Thymus (tissue), 11 donors: ENCODE data around the gene UTP3. TPM values are rescaled to one million over a fixed set of nuclear protein-coding genes. Genes with fewer than 3 reads are reported as not detected.

Experiments
- DNase-seq, 9 donors: peaks; one replicate each; pipeline ENCODE4 v3.0.0-alpha.2; 2013; ENCODE audit warnings: low spot score in 9 of 9, low read depth in 6 of 9, missing footprints in 1 of 9
- H3K27ac ChIP-seq, 2 donors: one replicate each; pipeline ENCODE4 v1.5.1; 2013; ENCODE audit warnings: control low read depth in 1 of 2, low read depth in 1 of 2, low read length in 1 of 2, mild to moderate bottlenecking in 1 of 2, moderate library complexity in 1 of 2
- H3K27me3 ChIP-seq, 2 donors: one replicate each; pipeline ENCODE4 v1.5.1; 2013; ENCODE audit warnings: low read length in 1 of 2; ENCODE audit not compliant: control insufficient read depth in 2 of 2, insufficient read depth in 1 of 2
- H3K36me3 ChIP-seq, 2 donors: one replicate each; pipeline ENCODE4 v1.5.1; 2013; ENCODE audit warnings: low read length in 1 of 2, mild to moderate bottlenecking in 1 of 2, moderate library complexity in 1 of 2; ENCODE audit not compliant: control insufficient read depth in 2 of 2, insufficient read depth in 2 of 2
- H3K4me1 ChIP-seq, 2 donors: one replicate each; pipeline ENCODE4 v1.5.1; 2013; ENCODE audit warnings: low read length in 2 of 2; ENCODE audit not compliant: control insufficient read depth in 2 of 2, insufficient read depth in 2 of 2
- H3K4me3 ChIP-seq, 2 donors: one replicate each; pipeline ENCODE4 v1.5.1; 2013; ENCODE audit warnings: low read length in 2 of 2, control low read depth in 1 of 2, mild to moderate bottlenecking in 1 of 2
- H3K9me3 ChIP-seq, 2 donors: one replicate each; pipeline ENCODE4 v1.5.1; 2013; ENCODE audit warnings: low read length in 1 of 2, mild to moderate bottlenecking in 1 of 2; ENCODE audit not compliant: control insufficient read depth in 2 of 2, insufficient read depth in 1 of 2
- WGBS: extraction: QIAGEN DNeasy Blood & Tissue Kit; methylation state at CpG from one replicate; pipeline ENCODE4 v1.1.7; 2013; 5-methylcytosine and 5-hydroxymethylcytosine counted together
- polyA plus RNA-seq: library from polyadenylated mRNA; stranded (reverse); fragments of 200-250 nt; gene quantifications from one replicate; pipeline ENCODE4 v1.2.3, GENCODE V29; 2013
- total RNA-seq: library from RNA; stranded (reverse); fragments of 120-200 nt; gene quantifications from one replicate; pipeline ENCODE4 v1.2.4, GENCODE V29; 2013
- donor health status: healthy.

UTP3 gene
- total and polyA plus RNA-seq, 2 donors: 30.5 to 53.9 TPM

DNA sequence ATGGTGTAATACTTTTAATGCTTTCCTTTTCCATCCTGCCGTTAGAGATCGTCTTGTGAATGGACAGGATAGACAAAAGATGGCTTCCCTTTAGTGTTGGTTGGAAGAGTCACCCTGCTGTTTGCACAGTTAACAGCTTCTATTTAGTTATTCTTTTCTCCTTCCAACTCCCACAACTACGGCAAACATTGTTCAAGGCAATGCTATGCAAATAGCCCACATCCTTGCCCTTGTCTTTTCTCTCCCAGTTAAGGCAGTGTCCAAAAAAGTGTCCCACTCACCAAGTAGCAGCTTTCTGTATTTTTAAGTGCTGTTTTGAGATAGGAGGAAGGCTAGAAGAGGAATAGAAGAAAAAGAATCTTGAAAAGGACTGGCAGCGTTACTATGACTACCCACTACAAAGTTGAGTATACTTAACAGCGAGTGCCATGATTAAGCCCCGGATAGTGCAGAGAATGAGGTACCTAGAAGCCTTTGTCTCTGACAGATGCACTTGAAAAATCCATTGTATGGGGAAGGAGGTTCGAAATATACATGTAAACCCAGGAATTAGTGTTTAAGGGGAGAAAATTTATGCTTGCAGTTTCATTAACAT, 21.4 kb downstream of the UTP3 start:
- Histone ChIP-seq H3K4me1 (peaks cover 24 to 55% of the 10 kb centered on the region in 2 donors), H3K9me3 (no peaks in the 10 kb centered on the region), H3K27ac (no peak overlapping the region), H3K4me3 (no peak overlapping the region), H3K27me3 (no peaks in the 10 kb centered on the region), H3K36me3 (no peaks in the 10 kb centered on the region)
- DNase-seq: peak in 2 of 9 donors; percentile 23 to 54
- WGBS: 80% methylated on average over 7 of the region's 7 CpGs

- Histone ChIP-seq H3K4me1 (peaks cover 22 to 49% of the 10 kb centered on the region in 2 donors), H3K36me3 (no peaks in the 10 kb centered on the region), H3K4me3 (no peak overlapping the region), H3K9me3 (no peaks in the 10 kb centered on the region), H3K27ac (peak overlapping the region in 1 of 2 donors; percentile 60), H3K27me3 (no peaks in the 10 kb centered on the region)
- peak in 2 of 9 donors; percentile 33 to 50 for DNase-seq
- WGBS: 35% methylated on average over 3 of the region's 3 CpGs
These were observed 23.3 kb downstream of the UTP3 start for GRCh38 chr4:70711599-70711998.

DNA sequence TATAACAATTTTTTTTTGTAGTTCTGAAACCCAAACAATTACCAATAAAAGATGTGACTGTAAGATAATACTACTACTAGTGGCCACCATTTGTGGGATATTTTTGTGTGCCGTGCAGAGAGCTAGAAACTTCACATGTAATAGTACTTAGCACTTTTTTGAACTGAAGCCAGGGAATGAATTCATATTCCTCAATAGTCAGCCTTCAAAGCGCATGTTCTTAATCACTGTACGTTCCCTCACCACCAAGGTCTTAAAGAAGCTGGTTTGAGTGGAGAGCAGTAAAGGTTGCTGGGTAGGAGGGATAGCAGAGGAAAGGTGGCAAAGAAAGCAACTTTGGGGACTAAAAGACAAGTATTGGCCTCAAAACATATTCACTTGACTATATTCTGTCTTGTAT, 23.8 kb downstream of the UTP3 start:
- Histone ChIP-seq H3K9me3 (no peaks in the 10 kb centered on the region), H3K4me1 (peaks cover 19 to 47% of the 10 kb centered on the region in 2 donors), H3K27ac (peak overlapping the region in 1 of 2 donors; percentile 33), H3K36me3 (no peaks in the 10 kb centered on the region), H3K27me3 (no peaks in the 10 kb centered on the region), H3K4me3 (no peak overlapping the region)
- DNase-seq: no peak
- WGBS: 79% methylated on average over 3 of the region's 3 CpGs

DNA sequence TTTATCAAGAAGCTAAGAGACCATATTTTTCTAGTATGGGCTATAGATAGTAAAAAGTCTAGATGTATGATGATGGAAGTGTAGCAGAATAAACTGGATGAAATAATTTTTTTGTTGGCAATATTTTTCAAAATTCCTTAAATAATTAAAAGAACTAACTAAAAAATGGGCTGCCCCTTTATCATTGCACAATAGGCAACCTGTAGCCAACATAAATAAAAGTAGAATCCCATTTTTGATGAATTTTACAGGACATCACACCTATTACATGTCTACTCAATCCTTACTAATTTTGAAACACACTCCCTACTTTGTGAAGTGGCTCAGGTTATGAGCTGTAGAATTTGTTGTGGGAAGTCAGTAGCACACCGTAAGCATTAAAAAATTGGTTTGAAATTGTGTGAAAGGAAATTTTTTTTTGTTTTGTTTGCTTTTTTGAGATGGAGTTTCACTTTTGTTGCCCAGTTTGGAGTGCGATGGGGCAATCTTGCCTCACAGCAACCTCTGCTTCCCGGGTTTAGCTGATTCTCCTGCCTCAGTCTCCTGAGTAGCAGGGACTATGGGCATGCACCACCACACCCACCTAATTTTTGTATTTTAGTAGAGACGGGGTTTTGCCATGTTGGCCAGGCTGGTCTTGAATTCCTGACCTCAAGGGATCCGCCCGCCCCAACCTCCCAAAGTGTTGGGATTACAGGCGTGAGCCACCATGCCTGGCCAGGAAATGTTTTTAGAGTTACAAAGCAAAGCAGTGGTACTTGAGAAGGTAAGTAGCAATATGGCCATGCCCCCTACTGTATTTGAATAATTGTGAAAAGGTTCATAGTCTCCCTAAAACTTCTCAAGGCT, 24.5 kb downstream of the UTP3 start:
- no peak for DNase-seq
- H3K36me3 ChIP-seq: no peaks in the 10 kb centered on the region
- H3K4me3 ChIP-seq: no peak overlapping the region
- H3K27me3 ChIP-seq: no peaks in the 10 kb centered on the region
- peaks cover 17 to 42% of the 10 kb centered on the region in 2 donors for H3K4me1 ChIP-seq
- peak overlapping the region; percentile 1 to 61 for H3K27ac ChIP-seq
- WGBS: 89% methylated on average over 7 of the region's 7 CpGs
- H3K9me3 ChIP-seq: no peaks in the 10 kb centered on the region

- no peaks in the 10 kb centered on the region for H3K36me3 ChIP-seq
- peak in 1 of 9 donors; percentile 48 for DNase-seq
- H3K4me3 ChIP-seq: no peak overlapping the region
- no peaks in the 10 kb centered on the region for H3K27me3 ChIP-seq
- H3K27ac ChIP-seq: peak overlapping the region; percentile 1 to 61
- H3K4me1 ChIP-seq: peaks cover 17 to 37% of the 10 kb centered on the region in 2 donors
- no peaks in the 10 kb centered on the region for H3K9me3 ChIP-seq
- WGBS: 45% methylated on average over 7 of the region's 7 CpGs
These were observed 25.2 kb downstream of the UTP3 start for GRCh38 chr4:70713453-70714078.

GRCh38 chr4:70714079-70714887, 26.0 kb downstream of the UTP3 start:
- no peaks in the 10 kb centered on the region for H3K36me3 ChIP-seq
- no peak overlapping the region for H3K4me3 ChIP-seq
- no peaks in the 10 kb centered on the region for H3K9me3 ChIP-seq
- H3K27ac ChIP-seq: peak overlapping the region in 1 of 2 donors; percentile 61
- H3K27me3 ChIP-seq: no peaks in the 10 kb centered on the region
- no peak for DNase-seq
- H3K4me1 ChIP-seq: peaks cover 17 to 32% of the 10 kb centered on the region in 2 donors
- WGBS: 95% methylated on average over 5 of the region's 5 CpGs

DNA sequence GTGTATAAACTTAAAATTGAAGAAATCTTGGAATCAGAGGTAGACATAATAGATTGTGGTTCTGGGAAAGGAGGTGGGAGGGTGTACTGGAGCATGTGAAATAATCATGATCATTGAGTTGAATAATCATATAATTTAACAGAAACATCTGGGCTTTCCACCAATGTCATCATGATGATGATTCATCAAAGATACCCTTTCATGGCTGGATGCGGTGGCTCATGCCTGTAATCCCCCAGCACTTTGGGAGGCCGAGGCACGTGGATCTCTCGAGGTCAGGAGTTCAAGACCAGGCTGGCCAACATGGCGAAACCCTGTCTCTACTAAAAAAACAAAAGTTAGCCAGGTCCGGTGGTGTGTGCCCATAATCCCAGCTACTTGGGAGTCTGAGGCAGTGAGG, 26.8 kb downstream of the UTP3 start:
- H3K27me3 ChIP-seq: no peaks in the 10 kb centered on the region
- no peak overlapping the region for H3K27ac ChIP-seq
- peaks cover 12 to 25% of the 10 kb centered on the region in 2 donors for H3K4me1 ChIP-seq
- no peak overlapping the region for H3K4me3 ChIP-seq
- no peaks in the 10 kb centered on the region for H3K9me3 ChIP-seq
- no peak for DNase-seq
- no peaks in the 10 kb centered on the region for H3K36me3 ChIP-seq
- WGBS: 97% methylated on average over 6 of the region's 6 CpGs

DNA sequence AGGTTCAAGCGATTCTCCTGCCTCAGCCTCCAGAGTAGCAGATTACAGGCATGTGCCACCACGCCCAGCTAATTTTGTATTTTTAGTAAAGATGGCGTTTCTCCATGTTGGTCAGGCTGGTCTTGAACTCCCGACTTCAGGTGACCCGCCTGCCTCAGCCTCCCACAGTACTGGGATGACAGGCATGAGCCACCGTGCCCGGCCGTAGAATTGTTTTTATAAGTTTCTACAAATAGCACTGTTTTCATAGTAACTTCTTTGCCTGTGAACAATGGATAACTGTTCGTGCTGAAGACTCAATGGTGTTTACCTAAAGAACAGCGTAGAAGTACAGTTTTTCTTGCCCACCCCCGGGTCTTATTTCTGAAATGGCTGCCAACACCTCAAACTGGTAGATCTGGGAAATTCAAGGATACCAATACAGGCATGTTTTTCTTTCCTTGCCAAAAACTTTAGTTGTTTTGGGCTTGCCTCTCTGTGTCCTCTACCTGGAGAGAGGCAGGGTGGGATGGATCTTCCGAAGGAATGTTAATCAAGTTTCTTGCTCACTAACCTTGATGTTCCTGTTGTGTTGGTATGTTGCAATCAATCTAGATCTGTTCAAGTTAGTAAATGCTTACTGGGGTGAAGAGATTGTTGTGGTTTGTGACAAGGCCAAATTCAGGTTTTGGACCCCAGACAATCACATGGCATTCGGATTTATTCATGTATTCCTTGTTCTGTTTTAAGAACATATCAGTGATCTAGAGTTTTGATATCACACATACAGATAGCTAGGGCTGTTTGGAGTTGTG, 30.7 kb downstream of the UTP3 start:
- Histone ChIP-seq H3K36me3 (no peaks in the 10 kb centered on the region), H3K4me1 (peaks cover 10 to 17% of the 10 kb centered on the region in 2 donors), H3K4me3 (no peak overlapping the region), H3K9me3 (no peaks in the 10 kb centered on the region), H3K27me3 (no peaks in the 10 kb centered on the region), H3K27ac (no peak overlapping the region)
- no peak for DNase-seq
- WGBS: 96% methylated on average over 13 of the region's 13 CpGs
